ENCODE data around the gene ZNF644. TPM values are rescaled to one million over a fixed set of nuclear protein-coding genes. Genes with fewer than 3 reads are reported as not detected.

ZNF644 gene
- total RNA-seq, 1 experiment from 2014 or later, result 46.2 TPM

- Mint-ChIP-seq H3K4me3 (ENCODE audit: unreplicated experiment) (no peak overlapping the region), H3K4me1 (ENCODE audit: insufficient read depth, unreplicated experiment) (peaks cover 22% of the 10 kb centered on the region), H3K27me3 (ENCODE audit: insufficient read depth, unreplicated experiment) (no peaks in the 10 kb centered on the region), H3K36me3 (ENCODE audit: insufficient read depth, unreplicated experiment) (peaks cover 28% of the 10 kb centered on the region), H3K9me3 (ENCODE audit: unreplicated experiment) (no peaks in the 10 kb centered on the region), H3K27ac (ENCODE audit: low read depth, unreplicated experiment) (no peak overlapping the region)
- intact Hi-C loops (cut with micrococcal nuclease), result no loop called here
- ChIA-PET POLR2A (interaction anchor here (0.6 kb wide), 1 partner anchor 249 kb away, joined by 4 read pairs; no protein-coding TSS in a partner anchor), CTCF (no interaction called here)
- no TSS peak for BruUV-seq (replicated peaks)
- TF ChIP-seq, protein P1, sequence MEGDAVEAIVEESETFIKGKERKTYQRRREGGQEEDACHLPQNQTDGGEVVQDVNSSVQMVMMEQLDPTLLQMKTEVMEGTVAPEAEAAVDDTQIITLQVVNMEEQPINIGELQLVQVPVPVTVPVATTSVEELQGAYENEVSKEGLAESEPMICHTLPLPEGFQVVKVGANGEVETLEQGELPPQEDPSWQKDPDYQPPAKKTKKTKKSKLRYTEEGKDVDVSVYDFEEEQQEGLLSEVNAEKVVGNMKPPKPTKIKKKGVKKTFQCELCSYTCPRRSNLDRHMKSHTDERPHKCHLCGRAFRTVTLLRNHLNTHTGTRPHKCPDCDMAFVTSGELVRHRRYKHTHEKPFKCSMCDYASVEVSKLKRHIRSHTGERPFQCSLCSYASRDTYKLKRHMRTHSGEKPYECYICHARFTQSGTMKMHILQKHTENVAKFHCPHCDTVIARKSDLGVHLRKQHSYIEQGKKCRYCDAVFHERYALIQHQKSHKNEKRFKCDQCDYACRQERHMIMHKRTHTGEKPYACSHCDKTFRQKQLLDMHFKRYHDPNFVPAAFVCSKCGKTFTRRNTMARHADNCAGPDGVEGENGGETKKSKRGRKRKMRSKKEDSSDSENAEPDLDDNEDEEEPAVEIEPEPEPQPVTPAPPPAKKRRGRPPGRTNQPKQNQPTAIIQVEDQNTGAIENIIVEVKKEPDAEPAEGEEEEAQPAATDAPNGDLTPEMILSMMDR (IDR thresholded peaks at IDR 0.05; ENCODE audit: unreplicated experiment), result no peak
- DNase-seq (ENCODE audit: unreplicated experiment), result no peak
These were observed 51.6 kb downstream of the ZNF644 start for GRCh38 chr1:90970208-90970607.

GRCh38 chr1:90969241-90969640, 52.6 kb downstream of the ZNF644 start:
- DNase-seq (ENCODE audit: unreplicated experiment), result no peak
- ChIA-PET POLR2A (no interaction called here), CTCF (no interaction called here)
- no TSS peak for BruUV-seq (replicated peaks)
- peaks cover 28% of the 10 kb centered on the region for H3K36me3 Mint-ChIP-seq (ENCODE audit: insufficient read depth, unreplicated experiment)
- TF ChIP-seq, protein P1 (IDR thresholded peaks at IDR 0.05; ENCODE audit: unreplicated experiment), result no peak
- H3K9me3 Mint-ChIP-seq (ENCODE audit: unreplicated experiment), result no peaks in the 10 kb centered on the region
- H3K27ac Mint-ChIP-seq (ENCODE audit: low read depth, unreplicated experiment), result no peak overlapping the region
- peaks cover 13% of the 10 kb centered on the region for H3K4me1 Mint-ChIP-seq (ENCODE audit: insufficient read depth, unreplicated experiment)
- no peaks in the 10 kb centered on the region for H3K27me3 Mint-ChIP-seq (ENCODE audit: insufficient read depth, unreplicated experiment)
- intact Hi-C loops (cut with micrococcal nuclease), result no loop called here
- H3K4me3 Mint-ChIP-seq (ENCODE audit: unreplicated experiment), result no peak overlapping the region

- no TSS peak for BruUV-seq (replicated peaks)
These were observed 57.3 kb downstream of the ZNF644 start for GRCh38 chr1:90964444-90965035.

GRCh38 chr1:90963651-90964050, 58.2 kb downstream of the ZNF644 start:
- DNase-seq (ENCODE audit: unreplicated experiment), result no peak
- POLR2A ChIA-PET, result interaction anchor here (1.6 kb wide), 1 partner anchor 9 kb away, joined by 3 read pairs; no protein-coding TSS in a partner anchor
- no peaks in the 10 kb centered on the region for H3K27me3 Mint-ChIP-seq (ENCODE audit: insufficient read depth, unreplicated experiment)
- peaks cover 33% of the 10 kb centered on the region for H3K4me1 Mint-ChIP-seq (ENCODE audit: insufficient read depth, unreplicated experiment)
- H3K27ac Mint-ChIP-seq (ENCODE audit: low read depth, unreplicated experiment), result no peak overlapping the region
- no peak overlapping the region for H3K4me3 Mint-ChIP-seq (ENCODE audit: unreplicated experiment)
- intact Hi-C loops (cut with micrococcal nuclease), result loop anchor here (1.0 to 5.0 kb wide), 4 partner anchors 111 to 851 kb away; no protein-coding TSS in a partner anchor
- H3K9me3 Mint-ChIP-seq (ENCODE audit: unreplicated experiment), result no peaks in the 10 kb centered on the region
- H3K36me3 Mint-ChIP-seq (ENCODE audit: insufficient read depth, unreplicated experiment), result peaks cover 9% of the 10 kb centered on the region
- CTCF ChIA-PET, result interaction anchor here (0.7 to 1.8 kb wide), 6 partner anchors 61 to 853 kb away, joined by 3 to 8 read pairs (median 4); no protein-coding TSS in a partner anchor
- TF ChIP-seq, protein P1 (IDR thresholded peaks at IDR 0.05; ENCODE audit: unreplicated experiment), result no peak
- no TSS peak for BruUV-seq (replicated peaks)

More at GRCh38 chr1:90964444-90965035, 57.3 kb downstream of the ZNF644 start:
- H3K4me1 Mint-ChIP-seq (ENCODE audit: insufficient read depth, unreplicated experiment), result peaks cover 33% of the 10 kb centered on the region
- H3K27me3 Mint-ChIP-seq (ENCODE audit: insufficient read depth, unreplicated experiment), result no peaks in the 10 kb centered on the region
- H3K27ac Mint-ChIP-seq (ENCODE audit: low read depth, unreplicated experiment), result no peak overlapping the region
- TF ChIP-seq, protein P1 (IDR thresholded peaks at IDR 0.05; ENCODE audit: unreplicated experiment), result peak; percentile 49
- POLR2A ChIA-PET, result interaction anchor here (1.6 kb wide), 1 partner anchor 9 kb away, joined by 3 read pairs; no protein-coding TSS in a partner anchor
- DNase-seq (ENCODE audit: unreplicated experiment), result peak; percentile 33
- H3K9me3 Mint-ChIP-seq (ENCODE audit: unreplicated experiment), result no peaks in the 10 kb centered on the region
- CTCF ChIA-PET, result interaction anchor here (0.6 to 2.0 kb wide), 9 partner anchors 11 to 851 kb away, joined by 3 to 8 read pairs (median 3); no protein-coding TSS in a partner anchor
- H3K36me3 Mint-ChIP-seq (ENCODE audit: insufficient read depth, unreplicated experiment), result peaks cover 9% of the 10 kb centered on the region
- intact Hi-C loops (cut with micrococcal nuclease), result loop anchor here (1.0 to 5.0 kb wide), 4 partner anchors 112 to 852 kb away; no protein-coding TSS in a partner anchor
- no peak overlapping the region for H3K4me3 Mint-ChIP-seq (ENCODE audit: unreplicated experiment)

Measured in MCF 10A (cell line).